ENCODE results near the gene MAP2K7. TPM values are rescaled to one million over a fixed set of nuclear protein-coding genes. Genes with fewer than 3 reads are reported as not detected.

The MAP2K7 gene
- total and polyA plus RNA-seq, 10 donors = 12.4 to 44.3 (median 28.2) TPM

- Histone ChIP-seq H3K4me3 (no peak overlapping the region), H3K27me3 (replicated peaks in 1 of 7) (peaks cover 0 to 14% (median 0%) of the 10 kb centered on the region in 7 donors), H3K36me3 (no peaks in the 10 kb centered on the region), H3K27ac (no peak overlapping the region), H3K9me3 (peaks cover 0 to 4% (median 0%) of the 10 kb centered on the region in 8 donors), H3K4me1 (no peaks in the 10 kb centered on the region)
- intact Hi-C loops (cut with DNase I; ENCODE audit: low total_unique reads) = no loop called here
- DNase-seq = no peak
- 89 to 98% (median 93%) methylated on average over 3 of the region's 3 CpGs for WGBS, 5 donors
- TF ChIP-seq POLR2A (IDR thresholded peaks at IDR 0.05) (no peak), POLR2AphosphoS5 (IDR thresholded peaks at IDR 0.05) (no peak), CTCF (IDR thresholded peaks at IDR 0.05 in 8 of 11, conservative IDR thresholded peaks at IDR 0.05 in 3 of 11) (no peak)
Measured at GRCh38 chr19:7881910-7882309, 21.8 kb upstream of the MAP2K7 start.

GRCh38 chr19:7883105-7883504, 20.6 kb upstream of the MAP2K7 start:
- Histone ChIP-seq H3K9me3 (peaks cover 0 to 4% (median 0%) of the 10 kb centered on the region in 8 donors), H3K4me3 (no peak overlapping the region), H3K36me3 (no peaks in the 10 kb centered on the region), H3K27me3 (replicated peaks in 1 of 7) (peaks cover 0 to 22% (median 8%) of the 10 kb centered on the region in 7 donors), H3K4me1 (peaks cover 0 to 3% (median under 1%) of the 10 kb centered on the region in 6 donors), H3K27ac (no peak overlapping the region)
- DNase-seq = no peak
- intact Hi-C loops (cut with DNase I; ENCODE audit: low total_unique reads) = no loop called here
- no peak for TF ChIP-seq POLR2A (IDR thresholded peaks at IDR 0.05)
- no peak for TF ChIP-seq CTCF (IDR thresholded peaks at IDR 0.05 in 8 of 11, conservative IDR thresholded peaks at IDR 0.05 in 3 of 11)
- TF ChIP-seq POLR2AphosphoS5 (IDR thresholded peaks at IDR 0.05) = no peak
- WGBS, 5 donors = 78 to 95% (median 89%) methylated on average over 4 of the region's 4 CpGs

- no peaks in the 10 kb centered on the region for H3K36me3 ChIP-seq
- peaks cover 0 to 12% (median 4%) of the 10 kb centered on the region in 6 donors for H3K4me1 ChIP-seq
- 74 to 86% (median 80%) methylated on average over 2 of the region's 2 CpGs for WGBS, 5 donors
- TF ChIP-seq POLR2A (IDR thresholded peaks at IDR 0.05) (no peak), CTCF (IDR thresholded peaks at IDR 0.05 in 8 of 11, conservative IDR thresholded peaks at IDR 0.05 in 3 of 11) (no peak), POLR2AphosphoS5 (IDR thresholded peaks at IDR 0.05) (no peak)
- no peak overlapping the region for H3K27ac ChIP-seq
- intact Hi-C loops (cut with DNase I; ENCODE audit: low total_unique reads) = no loop called here
- peaks cover 0 to 31% (median 16%) of the 10 kb centered on the region in 7 donors for H3K27me3 ChIP-seq (replicated peaks in 1 of 7)
- H3K9me3 ChIP-seq = peaks cover 0 to 4% (median 0%) of the 10 kb centered on the region in 8 donors
- no peak overlapping the region for H3K4me3 ChIP-seq
- DNase-seq = no peak
Measured at GRCh38 chr19:7883796-7884570, 19.7 kb upstream of the MAP2K7 start.

- H3K4me1 ChIP-seq = peaks cover 0 to 12% (median 4%) of the 10 kb centered on the region in 6 donors
- no peak for TF ChIP-seq CTCF (IDR thresholded peaks at IDR 0.05 in 8 of 11, conservative IDR thresholded peaks at IDR 0.05 in 3 of 11)
- no peak for TF ChIP-seq POLR2A (IDR thresholded peaks at IDR 0.05)
- TF ChIP-seq POLR2AphosphoS5 (IDR thresholded peaks at IDR 0.05) = no peak
- no peak overlapping the region for H3K27ac ChIP-seq
- peaks cover 0 to 45% (median 17%) of the 10 kb centered on the region in 7 donors for H3K27me3 ChIP-seq (replicated peaks in 1 of 7)
- H3K9me3 ChIP-seq = peaks cover 0 to 4% (median 0%) of the 10 kb centered on the region in 8 donors
- no peak for DNase-seq
- 89 to 93% (median 90%) methylated on average over 8 of the region's 8 CpGs for WGBS, 5 donors
- intact Hi-C loops (cut with DNase I; ENCODE audit: low total_unique reads) = no loop called here
- H3K4me3 ChIP-seq = no peak overlapping the region
- no peaks in the 10 kb centered on the region for H3K36me3 ChIP-seq
Measured at GRCh38 chr19:7885818-7886217, 17.9 kb upstream of the MAP2K7 start.

Data from spleen (tissue), 11 donors.